Astrocyte (in vitro differentiated cells and primary cell): Measurements from ENCODE around the gene MECR. TPM values are rescaled to one million over a fixed set of nuclear protein-coding genes. Genes with fewer than 3 reads are reported as not detected.
"Not testable (repeated sequence)": the region's sequence is repeated elsewhere in the genome, so short reads cannot be mapped to it uniquely, and the experiment has no call there.

Experiments
- DNase-seq: peaks from one replicate; pipeline ENCODE4 v3.0.0-alpha.2; 2010; ENCODE audit warnings: low read depth
- FAIRE-seq: peaks from 2 replicates; lab custom pipeline; 2011; peaks lifted over from hg19 to GRCh38; lab: Jason Lieb, UNC
- H2AFZ ChIP-seq: 2 replicates; pipeline ENCODE4 v1.6.0; 2012; ENCODE audit warnings: low read depth, low read length, inconsistent platforms
- H3K27ac ChIP-seq: 2 replicates; pipeline ENCODE4 v1.5.1; 2011; ENCODE audit warnings: low read depth, low read length, inconsistent platforms
- H3K27me3 ChIP-seq: 2 replicates; pipeline ENCODE4 v1.6.0; 2011; ENCODE audit warnings: low read length, inconsistent platforms; ENCODE audit not compliant: insufficient read depth
- H3K36me3 ChIP-seq: 2 replicates; pipeline ENCODE4 v1.5.1; 2011; ENCODE audit warnings: low read length, inconsistent platforms; ENCODE audit not compliant: insufficient read depth
- H3K4me1 ChIP-seq: 2 replicates; pipeline ENCODE4 v1.5.1; 2011; ENCODE audit warnings: low read length, inconsistent platforms; ENCODE audit not compliant: insufficient read depth
- H3K4me2 ChIP-seq: 2 replicates; pipeline ENCODE4 v1.6.0; 2012; ENCODE audit warnings: low read length, inconsistent platforms
- H3K4me3 ChIP-seq: 2 replicates; pipeline ENCODE4 v1.5.1; 2011; ENCODE audit warnings: low read depth, mild to moderate bottlenecking, low read length, inconsistent platforms; ENCODE audit not compliant: insufficient read depth
- H3K79me2 ChIP-seq: 2 replicates; pipeline ENCODE4 v1.6.0; 2012; ENCODE audit warnings: mild to moderate bottlenecking, low read length, inconsistent platforms; ENCODE audit not compliant: insufficient read depth
- H3K9ac ChIP-seq: 2 replicates; pipeline ENCODE4 v1.6.0; 2012; ENCODE audit warnings: mild to moderate bottlenecking, low read length, inconsistent platforms
- H3K9me3 ChIP-seq: 2 replicates; pipeline ENCODE4 v1.5.1; 2012; ENCODE audit warnings: low read depth, mild to moderate bottlenecking, low read length, inconsistent platforms; ENCODE audit not compliant: insufficient read depth
- H4K20me1 ChIP-seq: 2 replicates; pipeline ENCODE4 v1.6.0; 2012; ENCODE audit warnings: low read length, inconsistent platforms; ENCODE audit not compliant: insufficient read depth
- H3K27ac Mint-ChIP-seq: one replicate; pipeline ENCODE4 v1.8.0; 2021; ENCODE audit warnings: mild to moderate bottlenecking, mixed read lengths; ENCODE audit not compliant: unreplicated experiment
- H3K27me3 Mint-ChIP-seq: one replicate; pipeline ENCODE4 v1.8.0; 2021; ENCODE audit warnings: low read depth, mixed read lengths; ENCODE audit not compliant: unreplicated experiment
- H3K36me3 Mint-ChIP-seq: one replicate; pipeline ENCODE4 v1.8.0; 2021; ENCODE audit warnings: low read depth, mixed read lengths; ENCODE audit not compliant: unreplicated experiment
- H3K4me1 Mint-ChIP-seq: one replicate; pipeline ENCODE4 v1.8.0; 2021; ENCODE audit warnings: low read depth, mixed read lengths; ENCODE audit not compliant: unreplicated experiment
- H3K4me3 Mint-ChIP-seq: one replicate; pipeline ENCODE4 v1.8.0; 2021; ENCODE audit warnings: mild to moderate bottlenecking, moderate library complexity, mixed read lengths; ENCODE audit not compliant: unreplicated experiment
- H3K9me3 Mint-ChIP-seq: one replicate; pipeline ENCODE4 v1.8.0; 2021; ENCODE audit warnings: mild to moderate bottlenecking, mixed read lengths; ENCODE audit not compliant: unreplicated experiment
- EZH2 ChIP-seq: IDR thresholded peaks from 2 replicates; pipeline ENCODE4 v1.6.1; 2012; ENCODE audit warnings: mild to moderate bottlenecking, low read length, inconsistent platforms; ENCODE audit not compliant: insufficient read depth
- total RNA-seq: library from RNA; stranded (reverse); gene quantifications from 2 replicates; pipeline ENCODE4 v1.2.1, GENCODE V29; 2021
- TF ChIP-seq, protein P1 (sequence below): IDR thresholded peaks from 2 replicates; pipeline ENCODE4 v1.5.1; 2011; ENCODE audit warnings: low read depth, mild to moderate bottlenecking, inconsistent platforms, low read length, moderate library complexity; ENCODE audit not compliant: insufficient read depth

Gene MECR
- total RNA-seq, 1 donor from 2014 or later = 25.1 TPM

DNA sequence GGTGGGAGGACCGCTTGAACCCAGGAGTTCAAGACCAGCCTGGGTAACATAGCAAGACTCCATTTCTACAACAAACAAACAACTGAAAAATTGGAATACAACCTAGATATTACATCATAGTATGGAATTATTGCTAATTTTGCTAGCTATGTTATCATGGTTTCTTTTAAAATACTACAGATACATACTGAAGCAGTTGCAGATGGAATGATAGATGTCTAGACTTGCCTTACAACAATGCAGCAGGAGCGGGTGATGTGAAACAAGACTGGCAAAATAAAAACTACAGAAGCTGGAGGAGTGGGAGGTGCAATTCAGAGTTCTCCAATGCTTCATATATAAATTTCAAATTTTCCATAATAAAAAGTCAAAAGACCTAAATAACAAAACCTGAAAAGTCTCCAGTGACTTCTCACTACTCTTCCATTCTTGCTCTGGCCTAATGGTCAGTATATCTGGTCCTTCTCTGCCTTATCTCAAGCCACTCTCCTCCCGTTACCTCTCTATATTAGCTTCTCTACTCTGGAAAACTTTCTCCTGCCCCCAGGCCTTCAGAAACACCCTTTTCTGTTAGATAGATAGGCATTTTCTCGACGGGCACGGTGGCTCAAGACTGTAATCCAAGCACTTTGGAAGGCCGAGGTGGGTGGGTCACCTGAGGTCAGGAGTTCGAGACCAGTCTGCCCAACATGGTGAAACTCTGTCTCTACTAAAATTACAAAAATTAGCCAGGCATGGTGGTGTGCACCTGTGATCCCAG lies 78.5 kb downstream of the MECR start:
- Histone ChIP-seq H3K9me3 (no peaks in the 10 kb centered on the region), H4K20me1 (peaks cover 43% of the 10 kb centered on the region), H3K27me3 (no peaks in the 10 kb centered on the region), H2AFZ (no peak overlapping the region), H3K27ac (no peak overlapping the region), H3K36me3 (peaks cover 73% of the 10 kb centered on the region), H3K9ac (no peak overlapping the region), H3K79me2 (peaks cover 42% of the 10 kb centered on the region), H3K4me3 (no peak overlapping the region), H3K4me2 (no peak overlapping the region), H3K4me1 (peaks cover 9% of the 10 kb centered on the region)
- peaks cover 8% of the 10 kb centered on the region for H3K4me1 Mint-ChIP-seq
- TF ChIP-seq EZH2 = no peak
- TF ChIP-seq, protein P1, sequence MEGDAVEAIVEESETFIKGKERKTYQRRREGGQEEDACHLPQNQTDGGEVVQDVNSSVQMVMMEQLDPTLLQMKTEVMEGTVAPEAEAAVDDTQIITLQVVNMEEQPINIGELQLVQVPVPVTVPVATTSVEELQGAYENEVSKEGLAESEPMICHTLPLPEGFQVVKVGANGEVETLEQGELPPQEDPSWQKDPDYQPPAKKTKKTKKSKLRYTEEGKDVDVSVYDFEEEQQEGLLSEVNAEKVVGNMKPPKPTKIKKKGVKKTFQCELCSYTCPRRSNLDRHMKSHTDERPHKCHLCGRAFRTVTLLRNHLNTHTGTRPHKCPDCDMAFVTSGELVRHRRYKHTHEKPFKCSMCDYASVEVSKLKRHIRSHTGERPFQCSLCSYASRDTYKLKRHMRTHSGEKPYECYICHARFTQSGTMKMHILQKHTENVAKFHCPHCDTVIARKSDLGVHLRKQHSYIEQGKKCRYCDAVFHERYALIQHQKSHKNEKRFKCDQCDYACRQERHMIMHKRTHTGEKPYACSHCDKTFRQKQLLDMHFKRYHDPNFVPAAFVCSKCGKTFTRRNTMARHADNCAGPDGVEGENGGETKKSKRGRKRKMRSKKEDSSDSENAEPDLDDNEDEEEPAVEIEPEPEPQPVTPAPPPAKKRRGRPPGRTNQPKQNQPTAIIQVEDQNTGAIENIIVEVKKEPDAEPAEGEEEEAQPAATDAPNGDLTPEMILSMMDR = no peak
- no peaks in the 10 kb centered on the region for H3K27me3 Mint-ChIP-seq
- H3K4me3 Mint-ChIP-seq = no peak overlapping the region
- DNase-seq (no peak), FAIRE-seq (no peak)
- H3K36me3 Mint-ChIP-seq = peaks cover 23% of the 10 kb centered on the region
- no peaks in the 10 kb centered on the region for H3K9me3 Mint-ChIP-seq
- no peak overlapping the region for H3K27ac Mint-ChIP-seq

DNA sequence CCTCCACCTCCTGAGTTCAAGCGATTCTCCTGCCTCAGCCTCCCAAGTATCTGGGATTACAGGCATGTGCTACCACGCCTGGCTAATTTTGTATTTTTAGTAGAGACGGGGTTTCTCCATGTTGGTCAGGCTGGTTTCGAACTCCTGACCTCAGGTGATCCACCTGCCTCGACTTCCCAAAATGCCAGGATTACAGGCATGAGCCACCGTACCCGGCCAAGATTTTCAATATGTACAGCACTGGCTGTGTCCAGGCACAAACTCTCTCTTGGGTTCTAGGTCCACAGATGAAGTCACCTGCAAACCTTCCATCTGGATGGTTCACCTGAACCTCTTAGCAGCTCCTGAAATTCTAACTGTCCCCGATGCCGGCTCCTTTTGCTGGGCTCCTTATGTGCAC lies 80.4 kb downstream of the MECR start:
- not testable (repeated sequence) for FAIRE-seq, H3K27ac ChIP-seq, H3K27me3 ChIP-seq, H3K27ac Mint-ChIP-seq, H3K4me1 Mint-ChIP-seq, H3K9me3 Mint-ChIP-seq, H3K4me3 ChIP-seq, DNase-seq, H3K27me3 Mint-ChIP-seq, H3K4me2 ChIP-seq, H3K4me3 Mint-ChIP-seq, H3K9ac ChIP-seq, H3K9me3 ChIP-seq, H2AFZ ChIP-seq
- Histone ChIP-seq H3K4me1 (peaks cover 25% of the 10 kb centered on the region), H4K20me1 (peaks cover 31% of the 10 kb centered on the region), H3K36me3 (peaks cover 62% of the 10 kb centered on the region), H3K79me2 (peaks cover 25% of the 10 kb centered on the region)
- H3K36me3 Mint-ChIP-seq = peaks cover 31% of the 10 kb centered on the region

DNA sequence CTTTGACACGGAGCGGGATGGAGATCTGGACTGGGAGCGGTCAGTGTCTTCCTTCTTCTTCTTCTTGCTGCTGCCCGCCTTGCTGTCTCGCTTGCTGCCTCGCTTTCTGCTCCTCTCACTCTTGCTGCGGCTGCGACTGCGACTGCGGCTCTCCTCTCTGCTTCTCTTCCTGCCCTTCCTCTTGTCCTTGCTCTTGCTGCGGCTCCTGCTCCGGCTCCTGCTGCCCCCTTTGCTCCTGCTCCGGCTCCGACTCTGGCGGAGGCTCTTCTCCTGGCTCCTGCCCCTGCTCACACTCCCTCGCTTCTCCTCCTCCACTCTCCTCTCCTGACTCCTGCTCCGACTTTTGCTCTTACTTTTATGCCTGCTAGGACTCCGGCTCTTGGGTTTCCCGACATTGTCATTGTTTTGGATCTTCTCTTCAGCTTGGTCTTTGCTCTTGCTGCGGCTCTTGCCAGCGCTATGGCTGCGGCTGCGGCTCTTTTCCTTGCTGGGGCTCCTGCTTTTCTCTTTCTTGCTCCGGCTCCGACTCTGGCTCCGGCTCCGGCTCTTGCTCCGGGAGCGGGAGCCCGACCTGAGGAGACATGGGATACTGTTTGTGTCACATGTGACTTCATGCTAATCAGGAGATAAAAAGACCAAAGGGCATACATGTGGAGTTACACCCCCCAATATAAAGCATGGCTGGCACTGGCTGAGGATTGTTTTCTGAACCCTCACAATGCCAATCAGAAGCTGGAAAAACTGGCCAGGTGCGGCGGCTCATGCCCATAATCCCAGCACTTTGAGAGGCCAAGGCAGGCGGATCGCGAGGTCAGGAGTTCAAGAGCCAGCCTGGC lies 81.9 kb downstream of the MECR start:
- H3K79me2 ChIP-seq = peaks cover 16% of the 10 kb centered on the region
- no peak overlapping the region for H3K4me2 ChIP-seq
- H4K20me1 ChIP-seq = peaks cover 23% of the 10 kb centered on the region
- H3K9ac ChIP-seq = no peak overlapping the region
- H2AFZ ChIP-seq = no peak overlapping the region
- TF ChIP-seq EZH2 = no peak
- TF ChIP-seq, protein P1 = no peak
- H3K4me1 Mint-ChIP-seq = peaks cover 7% of the 10 kb centered on the region
- H3K27me3 Mint-ChIP-seq = no peaks in the 10 kb centered on the region
- no peaks in the 10 kb centered on the region for H3K9me3 ChIP-seq
- H3K27ac Mint-ChIP-seq = no peak overlapping the region
- H3K36me3 Mint-ChIP-seq = peaks cover 29% of the 10 kb centered on the region
- H3K4me1 ChIP-seq = peaks cover 26% of the 10 kb centered on the region
- no peak for DNase-seq
- H3K36me3 ChIP-seq = peaks cover 54% of the 10 kb centered on the region
- no peak overlapping the region for H3K27ac ChIP-seq
- H3K4me3 Mint-ChIP-seq = no peak overlapping the region
- no peak for FAIRE-seq
- no peaks in the 10 kb centered on the region for H3K27me3 ChIP-seq
- no peaks in the 10 kb centered on the region for H3K9me3 Mint-ChIP-seq
- H3K4me3 ChIP-seq = no peak overlapping the region
